ENCODE results near the gene MAMDC4.

DNA sequence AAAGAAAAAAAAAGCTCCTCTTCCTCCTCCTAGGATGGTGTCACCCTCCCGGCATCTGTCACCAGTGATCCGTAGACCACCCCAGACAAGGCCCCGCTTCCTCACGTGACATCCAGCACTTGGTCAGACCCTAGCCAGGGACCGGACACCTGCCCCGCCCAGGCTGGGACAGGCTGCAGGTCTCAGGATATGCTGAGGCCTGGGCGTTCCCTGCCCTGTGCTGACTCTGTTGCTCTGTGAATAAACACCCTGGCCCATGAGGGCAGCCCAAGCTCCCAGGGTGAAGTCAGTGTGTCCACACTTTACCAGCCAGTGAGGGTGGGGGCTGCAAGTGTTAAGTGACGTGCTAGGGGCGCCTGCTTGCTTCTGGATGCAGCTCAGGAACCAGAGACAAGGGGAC lies 8.4 kb downstream of the MAMDC4 start:
- no peak for TF ChIP-seq CTCF (IDR thresholded peaks at IDR 0.05; ENCODE audit: borderline replicate concordance, extremely low read depth, low read length, poor library complexity, severe bottlenecking)
- no peak for TF ChIP-seq EZH2 (IDR thresholded peaks at IDR 0.05; ENCODE audit: borderline replicate concordance, low read depth, low read length, severe bottlenecking)

Measured in DND-41 (cell line).